Breast epithelium (tissue), 3 donors: ENCODE data around the gene MRGPRD.

Experiments used
- CTCF ChIP-seq, 3 donors: fragments of 450-650 bp; IDR thresholded peaks; one replicate each; pipeline ENCODE4 v1.5.1; 2016 to 2017; ENCODE audit warnings: antibody characterized with exemption in 3 of 3, mild to moderate bottlenecking in 3 of 3, moderate library complexity in 3 of 3
- POLR2A ChIP-seq: fragments of 450-650 bp; IDR thresholded peaks from one replicate; pipeline ENCODE4 v1.6.1; 2016; ENCODE audit warnings: antibody characterized with exemption, mild to moderate bottlenecking, moderate library complexity

- TF ChIP-seq CTCF (IDR thresholded peaks at IDR 0.05) (no peak), POLR2A (no peak)
Measured at GRCh38 chr11:68997995-68998348, 17.2 kb upstream of the MRGPRD start.
